Mesenchymal stem cell (in vitro differentiated cells and primary cell): ENCODE data around the gene CCDC3.

Experiments
- DNase-seq: peaks from one replicate; pipeline ENCODE4 v3.0.0-alpha.2; 2013
- H2AFZ ChIP-seq: one replicate; pipeline ENCODE4 v1.6.1; 2013; ENCODE audit warnings: low read depth, mild to moderate bottlenecking, control low read depth, inconsistent platforms, low read length, moderate library complexity
- H2AK5ac ChIP-seq: 2 replicates; pipeline ENCODE4 v1.6.1; 2013; ENCODE audit warnings: low read length, moderate library complexity, mild to moderate bottlenecking, inconsistent platforms; ENCODE audit not compliant: severe bottlenecking
- H2BK120ac ChIP-seq: one replicate; pipeline ENCODE4 v1.6.1; 2013; ENCODE audit warnings: low read depth, mild to moderate bottlenecking, inconsistent platforms, low read length, moderate library complexity
- H2BK12ac ChIP-seq, 2 experiments: one replicate each; pipeline ENCODE4 v1.6.1; 2013; ENCODE audit warnings: inconsistent platforms in 2 of 2, low read length in 2 of 2, mild to moderate bottlenecking in 2 of 2, moderate library complexity in 2 of 2, control low read depth in 1 of 2
- H2BK15ac ChIP-seq: one replicate; pipeline ENCODE4 v1.6.1; 2013; ENCODE audit warnings: mild to moderate bottlenecking, low read depth, inconsistent platforms; ENCODE audit not compliant: poor library complexity, severe bottlenecking
- H2BK5ac ChIP-seq: 2 replicates; pipeline ENCODE4 v1.6.1; 2013; ENCODE audit warnings: low read depth, mild to moderate bottlenecking, low read length, control low read depth, inconsistent platforms; ENCODE audit not compliant: poor library complexity, severe bottlenecking
- H3K14ac ChIP-seq, 2 experiments: one replicate each; pipeline ENCODE4 v1.6.1; 2013; ENCODE audit warnings: inconsistent platforms in 2 of 2, low read length in 2 of 2, control low read depth in 1 of 2, mild to moderate bottlenecking in 1 of 2, moderate library complexity in 1 of 2
- H3K18ac ChIP-seq, 2 experiments: one replicate each; pipeline ENCODE4 v1.6.1; 2013; ENCODE audit warnings: inconsistent platforms in 2 of 2, low read length in 2 of 2, control low read depth in 1 of 2, low read depth in 1 of 2, mild to moderate bottlenecking in 1 of 2
- H3K23ac ChIP-seq, 2 experiments: one replicate each; pipeline ENCODE4 v1.6.1; 2013; ENCODE audit warnings: inconsistent platforms in 2 of 2, low read length in 2 of 2, mild to moderate bottlenecking in 2 of 2, moderate library complexity in 2 of 2, control low read depth in 1 of 2
- H3K27ac ChIP-seq: 2 replicates; pipeline ENCODE4 v1.5.1; 2013; ENCODE audit warnings: mild to moderate bottlenecking, moderate library complexity, low read length, control low read depth, inconsistent platforms; ENCODE audit not compliant: poor library complexity, severe bottlenecking
- H3K27me3 ChIP-seq, 2 experiments: 2 replicates each; pipeline versions ENCODE4 v1.6.1 to v1.7.0; 2013; ENCODE audit warnings: low read length in 2 of 2, mild to moderate bottlenecking in 2 of 2, moderate library complexity in 2 of 2, control low read depth in 1 of 2, inconsistent platforms in 1 of 2; ENCODE audit not compliant: control insufficient read depth in 1 of 2, insufficient read depth in 1 of 2
- H3K36me3 ChIP-seq, 2 experiments: 2 replicates each; pipeline versions ENCODE4 v1.6.1 to v1.7.0; 2013; ENCODE audit warnings: low read length in 2 of 2, control low read depth in 1 of 2, inconsistent platforms in 1 of 2, low read depth in 1 of 2, mild to moderate bottlenecking in 1 of 2; ENCODE audit not compliant: insufficient read depth in 2 of 2, control insufficient read depth in 1 of 2
- H3K4ac ChIP-seq, 2 experiments: one replicate each; pipeline ENCODE4 v1.6.1; 2013; ENCODE audit warnings: inconsistent platforms in 2 of 2, low read length in 2 of 2, mild to moderate bottlenecking in 2 of 2, moderate library complexity in 2 of 2, control low read depth in 1 of 2, low read depth in 1 of 2
- H3K4me1 ChIP-seq: 2 replicates; pipeline ENCODE4 v1.6.1; 2013; ENCODE audit warnings: low read depth, low read length, control low read depth; ENCODE audit not compliant: control insufficient read depth, insufficient read depth
- H3K4me2 ChIP-seq: 2 replicates; pipeline ENCODE4 v1.6.1; 2013; ENCODE audit warnings: low read length, mild to moderate bottlenecking, inconsistent platforms; ENCODE audit not compliant: poor library complexity, severe bottlenecking
- H3K4me3 ChIP-seq, 2 experiments: 2 replicates each; pipeline versions ENCODE4 v1.5.1 to v1.7.0; 2013; ENCODE audit warnings: low read length in 2 of 2, mild to moderate bottlenecking in 2 of 2, control low read depth in 1 of 2, low read depth in 1 of 2; ENCODE audit not compliant: insufficient read depth in 1 of 2
- H3K79me1 ChIP-seq: replicated peaks from 2 replicates; pipeline ENCODE4 v1.6.1; 2013; ENCODE audit warnings: mild to moderate bottlenecking, control low read depth, low read length, inconsistent platforms; ENCODE audit not compliant: poor library complexity, severe bottlenecking
- H3K9ac ChIP-seq: 2 replicates; pipeline ENCODE4 v1.7.0; 2013; ENCODE audit warnings: mild to moderate bottlenecking, low read length, moderate library complexity
- H3K9me3 ChIP-seq: 2 replicates; pipeline ENCODE4 v1.7.0; 2013; ENCODE audit warnings: mild to moderate bottlenecking, low read length; ENCODE audit not compliant: control insufficient read depth
- H4K8ac ChIP-seq: one replicate; pipeline ENCODE4 v1.6.1; 2013; ENCODE audit warnings: inconsistent platforms, mild to moderate bottlenecking, low read length, moderate library complexity
- H4K91ac ChIP-seq: one replicate; pipeline ENCODE4 v1.6.1; 2013; ENCODE audit warnings: mild to moderate bottlenecking, low read length, inconsistent platforms
- WGBS: methylation state at CpG from one replicate; pipeline ENCODE4 v1.1.7; 2013; ENCODE audit warnings: mixed read lengths; 5-methylcytosine and 5-hydroxymethylcytosine counted together

The CCDC3 gene

DNA sequence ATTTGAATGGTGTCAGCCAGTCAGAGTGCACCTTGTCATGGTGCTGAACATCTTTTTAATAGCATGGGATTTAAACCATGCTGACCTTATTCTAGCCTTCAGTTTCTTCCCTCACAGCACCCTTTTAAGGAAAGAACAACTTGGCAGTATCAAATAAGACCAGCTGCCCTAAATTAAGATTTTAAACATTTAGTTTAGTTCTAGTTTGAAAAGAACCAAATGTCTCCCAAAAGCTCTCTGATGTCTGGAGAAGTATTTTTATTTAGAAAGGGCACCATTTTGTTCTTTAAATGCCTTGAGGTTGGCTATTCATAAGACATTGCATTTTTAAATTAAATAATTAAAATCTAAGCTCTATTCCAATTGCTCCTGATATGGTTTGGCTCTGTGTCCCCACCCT lies 121.1 kb downstream of the CCDC3 start:
- H3K9me3 ChIP-seq: peaks cover 4% of the 10 kb centered on the region
- no peaks in the 10 kb centered on the region for H3K4me1 ChIP-seq
- H3K4me2 ChIP-seq: no peak overlapping the region
- H3K18ac ChIP-seq: no peak overlapping the region
- no peak overlapping the region for H2BK15ac ChIP-seq
- H2BK120ac ChIP-seq: no peak overlapping the region
- DNase-seq: no peak
- H3K9ac ChIP-seq: no peak overlapping the region
- no peak overlapping the region for H3K4ac ChIP-seq
- no peak overlapping the region for H3K4me3 ChIP-seq
- no peak overlapping the region for H3K23ac ChIP-seq
- H4K91ac ChIP-seq: no peak overlapping the region
- H3K14ac ChIP-seq: no peak overlapping the region
- no peak overlapping the region for H4K8ac ChIP-seq
- no peak overlapping the region for H3K27ac ChIP-seq
- no peak overlapping the region for H2AK5ac ChIP-seq
- H3K79me1 ChIP-seq: no peaks in the 10 kb centered on the region
- H2BK5ac ChIP-seq: no peak overlapping the region
- H3K36me3 ChIP-seq: no peaks in the 10 kb centered on the region
- no peak overlapping the region for H2BK12ac ChIP-seq
- H3K27me3 ChIP-seq: peaks cover 21 to 67% of the 10 kb centered on the region in 2 experiments
- H2AFZ ChIP-seq: no peak overlapping the region

DNA sequence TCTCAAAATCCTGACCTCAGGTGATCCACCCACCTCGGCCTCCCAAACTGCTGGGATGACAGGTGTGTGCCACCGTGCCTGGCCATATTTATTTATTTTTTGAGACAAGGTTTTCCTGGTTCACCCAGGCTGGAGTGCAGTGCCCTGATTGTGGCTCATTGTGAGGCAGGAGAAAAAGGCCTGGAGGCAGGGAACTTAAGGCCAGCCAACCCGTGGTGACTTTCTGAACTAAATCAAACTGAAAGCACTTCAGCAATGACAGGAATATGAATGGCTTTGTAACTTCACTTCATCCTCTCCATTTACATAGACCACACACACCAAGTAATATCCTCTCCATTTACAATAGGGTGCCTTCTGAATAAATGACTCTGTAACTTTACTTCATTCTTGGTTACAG lies 124.4 kb downstream of the CCDC3 start:
- DNase-seq: no peak
- H3K4me2 ChIP-seq: no peak overlapping the region
- H2AK5ac ChIP-seq: no peak overlapping the region
- H3K4me1 ChIP-seq: no peaks in the 10 kb centered on the region
- H3K4me3 ChIP-seq: no peak overlapping the region
- H2BK12ac ChIP-seq: no peak overlapping the region
- H3K79me1 ChIP-seq: no peaks in the 10 kb centered on the region
- H3K14ac ChIP-seq: no peak overlapping the region
- peaks cover 15 to 68% of the 10 kb centered on the region in 2 experiments for H3K27me3 ChIP-seq
- WGBS: 75% methylated on average over 3 of the region's 3 CpGs
- H4K91ac ChIP-seq: no peak overlapping the region
- no peak overlapping the region for H2BK5ac ChIP-seq
- no peak overlapping the region for H2BK120ac ChIP-seq
- no peak overlapping the region for H4K8ac ChIP-seq
- no peak overlapping the region for H3K23ac ChIP-seq
- H3K9me3 ChIP-seq: peaks cover 4% of the 10 kb centered on the region
- H3K4ac ChIP-seq: no peak overlapping the region
- no peak overlapping the region for H3K27ac ChIP-seq
- no peak overlapping the region for H2BK15ac ChIP-seq
- H2AFZ ChIP-seq: no peak overlapping the region
- no peak overlapping the region for H3K18ac ChIP-seq
- H3K9ac ChIP-seq: no peak overlapping the region
- no peaks in the 10 kb centered on the region for H3K36me3 ChIP-seq

DNA sequence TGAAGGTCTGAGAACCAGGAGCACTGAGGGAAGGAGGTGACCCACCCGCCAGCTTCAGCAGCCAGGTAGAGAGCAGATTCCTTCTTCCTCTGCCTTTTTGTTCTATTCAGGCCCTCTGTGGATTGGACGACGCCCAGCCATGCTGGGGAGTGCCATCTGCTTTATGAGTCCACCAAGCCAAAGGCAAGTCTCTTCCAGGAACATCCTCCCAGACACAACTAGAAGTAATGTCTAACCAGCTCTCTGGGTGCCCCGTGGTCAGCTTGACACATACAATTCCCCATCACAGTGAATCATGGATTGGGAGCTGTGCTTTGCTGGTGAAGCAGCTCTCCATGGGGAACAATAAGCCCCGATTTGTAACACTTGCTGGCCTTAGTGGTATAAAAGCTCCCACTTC lies 125.2 kb downstream of the CCDC3 start:
- H3K36me3 ChIP-seq: no peaks in the 10 kb centered on the region
- H2BK5ac ChIP-seq: no peak overlapping the region
- H3K79me1 ChIP-seq: no peaks in the 10 kb centered on the region
- peak overlapping the region; percentile 54 for H2BK15ac ChIP-seq
- no peak overlapping the region for H2AK5ac ChIP-seq
- peaks cover 12 to 70% of the 10 kb centered on the region in 2 experiments for H3K27me3 ChIP-seq
- no peak overlapping the region for H2BK120ac ChIP-seq
- H3K4me3 ChIP-seq: no peak overlapping the region
- no peak for DNase-seq
- peaks cover 4% of the 10 kb centered on the region for H3K9me3 ChIP-seq
- H3K9ac ChIP-seq: no peak overlapping the region
- H3K14ac ChIP-seq: no peak overlapping the region
- H3K18ac ChIP-seq: no peak overlapping the region
- no peak overlapping the region for H3K4ac ChIP-seq
- H3K4me1 ChIP-seq: no peaks in the 10 kb centered on the region
- H3K27ac ChIP-seq: no peak overlapping the region
- no peak overlapping the region for H2AFZ ChIP-seq
- no peak overlapping the region for H4K8ac ChIP-seq
- H3K23ac ChIP-seq: no peak overlapping the region
- no peak overlapping the region for H3K4me2 ChIP-seq
- no peak overlapping the region for H2BK12ac ChIP-seq
- 93% methylated on average over 5 of the region's 5 CpGs for WGBS
- no peak overlapping the region for H4K91ac ChIP-seq

DNA sequence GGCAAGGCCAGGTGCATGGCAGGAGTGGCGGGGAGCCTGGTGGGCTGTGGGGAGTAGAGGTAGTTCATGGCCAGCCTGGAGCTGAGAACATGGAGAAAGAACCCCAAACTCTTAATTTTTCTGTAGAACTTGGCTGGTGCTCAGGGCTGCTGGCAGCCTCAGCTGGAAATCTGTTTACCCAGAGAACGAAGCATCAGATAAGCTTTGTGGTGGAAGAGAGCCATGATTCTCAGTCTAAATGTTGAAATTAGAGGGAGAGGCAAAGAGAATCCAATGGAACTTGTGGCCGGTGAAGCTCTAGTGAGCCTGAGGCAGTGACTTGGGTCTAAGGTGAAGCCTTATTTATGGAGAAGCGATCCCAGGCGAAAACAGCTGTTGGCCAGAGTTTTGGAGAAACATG lies 126.4 kb downstream of the CCDC3 start:
- no peak overlapping the region for H3K27ac ChIP-seq
- H3K4ac ChIP-seq: no peak overlapping the region
- no peak overlapping the region for H3K4me2 ChIP-seq
- H3K27me3 ChIP-seq: peaks cover 16 to 65% of the 10 kb centered on the region in 2 experiments
- no peak overlapping the region for H3K14ac ChIP-seq
- H4K91ac ChIP-seq: no peak overlapping the region
- WGBS: 83% methylated on average over 5 of the region's 5 CpGs
- no peaks in the 10 kb centered on the region for H3K4me1 ChIP-seq
- H3K9ac ChIP-seq: no peak overlapping the region
- peaks cover 4% of the 10 kb centered on the region for H3K9me3 ChIP-seq
- no peak overlapping the region for H2AK5ac ChIP-seq
- no peaks in the 10 kb centered on the region for H3K36me3 ChIP-seq
- no peak overlapping the region for H3K18ac ChIP-seq
- H4K8ac ChIP-seq: no peak overlapping the region
- no peak overlapping the region for H2AFZ ChIP-seq
- H2BK120ac ChIP-seq: no peak overlapping the region
- no peaks in the 10 kb centered on the region for H3K79me1 ChIP-seq
- H3K23ac ChIP-seq: no peak overlapping the region
- no peak overlapping the region for H2BK15ac ChIP-seq
- no peak overlapping the region for H2BK5ac ChIP-seq
- peak; percentile 46 for DNase-seq
- no peak overlapping the region for H3K4me3 ChIP-seq
- H2BK12ac ChIP-seq: no peak overlapping the region
